Endometrial microvascular endothelial cells (primary cell): Measurements from ENCODE around the gene RC3H2. TPM values are rescaled to one million over a fixed set of nuclear protein-coding genes. Genes with fewer than 3 reads are reported as not detected.
"Not testable (repeated sequence)": the region's sequence is repeated elsewhere in the genome, so short reads cannot be mapped to it uniquely, and the experiment has no call there.

ENCODE experiments used
- in situ Hi-C: cut with HindIII; loops from 2 replicates; pipeline ENCODE4 v1.10.0; 2017; ENCODE audit warnings: low sequenced_read_pairs, low pct_unique_long_range_greater_than_20kb; ENCODE audit errors: inconsistent ontology term
- total RNA-seq: library from RNA; depleted of rRNA; stranded (reverse); fragments of >200 nt; gene quantifications from one replicate; pipeline ENCODE4 v1.2.3, GENCODE V29; 2015; ENCODE audit errors: inconsistent ontology term

RC3H2 gene
- total RNA-seq, 1 donor from 2014 or later = 41.8 TPM

- in situ Hi-C loops = no loop called here
Measured at GRCh38 chr9:122930541-122931225, 25.5 kb upstream of the RC3H2 start.

- in situ Hi-C loops = no loop called here
Measured at GRCh38 chr9:122929796-122930354, 24.7 kb upstream of the RC3H2 start.

- in situ Hi-C loops = no loop called here
Measured at GRCh38 chr9:122923947-122924346, 18.8 kb upstream of the RC3H2 start.

GRCh38 chr9:122922713-122923112 lies 17.6 kb upstream of the RC3H2 start:
- in situ Hi-C loops = no loop called here

GRCh38 chr9:122918310-122918709 lies 13.2 kb upstream of the RC3H2 start:
- in situ Hi-C loops = no loop called here

- in situ Hi-C loops = no loop called here
Measured at GRCh38 chr9:122912964-122913673, 8.0 kb upstream of the RC3H2 start, which contains the start of gene ZBTB6. Gene ZBTB6, minus strand, starts transcription at chr9:122913323. Its CDS starts 1,251 bp downstream, at chr9:122912072.

- in situ Hi-C loops = no loop called here
Measured at GRCh38 chr9:122912671-122912963, 7.5 kb upstream of the RC3H2 start.

GRCh38 chr9:122906122-122906521 lies 963 bp upstream of the RC3H2 start:
- in situ Hi-C loops = not testable (repeated sequence)

- in situ Hi-C loops = no loop called here
Measured at GRCh38 chr9:122904466-122904822, 715 bp downstream of the RC3H2 start.

- in situ Hi-C loops = no loop called here
Measured at GRCh38 chr9:122900791-122901190, 4.4 kb downstream of the RC3H2 start.

GRCh38 chr9:122897969-122898368 lies 7.2 kb downstream of the RC3H2 start:
- in situ Hi-C loops = no loop called here

- in situ Hi-C loops = no loop called here
Measured at GRCh38 chr9:122888480-122888879, 16.7 kb downstream of the RC3H2 start.

- in situ Hi-C loops = no loop called here
Measured at GRCh38 chr9:122883125-122883524, 22.0 kb downstream of the RC3H2 start.

- in situ Hi-C loops = no loop called here
Measured at GRCh38 chr9:122879443-122879842, 25.7 kb downstream of the RC3H2 start.

GRCh38 chr9:122875523-122875922 lies 29.6 kb downstream of the RC3H2 start:
- in situ Hi-C loops = no loop called here

- in situ Hi-C loops = not testable (repeated sequence)
Measured at GRCh38 chr9:122867276-122867675, 37.9 kb downstream of the RC3H2 start.

- in situ Hi-C loops = no loop called here
Measured at GRCh38 chr9:122866079-122866478, 39.1 kb downstream of the RC3H2 start.

- in situ Hi-C loops = no loop called here
Measured at GRCh38 chr9:122865300-122865699, 39.9 kb downstream of the RC3H2 start.

- in situ Hi-C loops = no loop called here
Measured at GRCh38 chr9:122863407-122863806, 41.8 kb downstream of the RC3H2 start.
